ENCODE results near the gene LSS. TPM values are rescaled to one million over a fixed set of nuclear protein-coding genes. Genes with fewer than 3 reads are reported as not detected.
"Not testable (repeated sequence)": the region's sequence is repeated elsewhere in the genome, so short reads cannot be mapped to it uniquely, and the experiment has no call there.

LSS gene
- total RNA-seq, 1 experiment from 2014 or later: 45.5 TPM

- Mint-ChIP-seq H3K4me1 (ENCODE audit: insufficient read depth, unreplicated experiment) (peaks cover 20% of the 10 kb centered on the region), H3K9me3 (ENCODE audit: unreplicated experiment) (no peaks in the 10 kb centered on the region), H3K27me3 (ENCODE audit: insufficient read depth, unreplicated experiment) (no peaks in the 10 kb centered on the region), H3K36me3 (ENCODE audit: insufficient read depth, unreplicated experiment) (peaks cover 11% of the 10 kb centered on the region), H3K27ac (ENCODE audit: low read depth, unreplicated experiment) (peak overlapping the region; percentile 87), H3K4me3 (ENCODE audit: unreplicated experiment) (peak overlapping the region; percentile 89)
- ChIA-PET CTCF (no interaction called here), POLR2A (interaction anchor here (0.8 kb wide), 1 partner anchor 210 kb away, joined by 3 read pairs; no protein-coding TSS in a partner anchor)
- no TSS peak for BruUV-seq (replicated peaks)
- intact Hi-C loops (cut with micrococcal nuclease): no loop called here
- DNase-seq (ENCODE audit: unreplicated experiment): peak; percentile 76
- TF ChIP-seq CTCF (IDR thresholded peaks at IDR 0.05; ENCODE audit: unreplicated experiment): no peak
These were observed 43.7 kb downstream of the LSS start for GRCh38 chr21:46184625-46185555.

GRCh38 chr21:46183910-46184624 lies 44.5 kb downstream of the LSS start, which contains the start of gene SPATC1L:
Gene SPATC1L (minus strand): TSS chr21:46184459. CDS start chr21:46182816, 1,643 bp downstream.
- H3K27me3 Mint-ChIP-seq (ENCODE audit: insufficient read depth, unreplicated experiment): no peaks in the 10 kb centered on the region
- H3K4me1 Mint-ChIP-seq (ENCODE audit: insufficient read depth, unreplicated experiment): peaks cover 14% of the 10 kb centered on the region
- peak within 1 kb of the TSS; percentile 89 for H3K4me3 Mint-ChIP-seq (ENCODE audit: unreplicated experiment)
- H3K36me3 Mint-ChIP-seq (ENCODE audit: insufficient read depth, unreplicated experiment): peaks cover 11% of the 10 kb centered on the region
- ChIA-PET POLR2A (no interaction called here), CTCF (no interaction called here)
- peak; percentile 54 for DNase-seq (ENCODE audit: unreplicated experiment)
- no peaks in the 10 kb centered on the region for H3K9me3 Mint-ChIP-seq (ENCODE audit: unreplicated experiment)
- BruUV-seq (replicated peaks): no TSS peak
- TF ChIP-seq CTCF (IDR thresholded peaks at IDR 0.05; ENCODE audit: unreplicated experiment): no peak
- peak within 1 kb of the TSS; percentile 87 for H3K27ac Mint-ChIP-seq (ENCODE audit: low read depth, unreplicated experiment)
- intact Hi-C loops (cut with micrococcal nuclease): no loop called here

GRCh38 chr21:46183337-46183909 lies 45.2 kb downstream of the LSS start:
- POLR2A ChIA-PET; H3K36me3 Mint-ChIP-seq (ENCODE audit: insufficient read depth, unreplicated experiment); intact Hi-C loops (cut with micrococcal nuclease); BruUV-seq (replicated peaks); H3K27ac Mint-ChIP-seq (ENCODE audit: low read depth, unreplicated experiment); H3K9me3 Mint-ChIP-seq (ENCODE audit: unreplicated experiment); H3K4me1 Mint-ChIP-seq (ENCODE audit: insufficient read depth, unreplicated experiment); DNase-seq (ENCODE audit: unreplicated experiment); H3K27me3 Mint-ChIP-seq (ENCODE audit: insufficient read depth, unreplicated experiment): not testable (repeated sequence)
- H3K4me3 Mint-ChIP-seq (ENCODE audit: unreplicated experiment): peak overlapping the region; percentile 89
- CTCF ChIA-PET: interaction anchor here (0.5 to 1.4 kb wide), 2 partner anchors 15 to 41 kb away, joined by 3 to 5 read pairs; no protein-coding TSS in a partner anchor

GRCh38 chr21:46182548-46183336 lies 45.8 kb downstream of the LSS start:
- intact Hi-C loops (cut with micrococcal nuclease): no loop called here
- no peak for TF ChIP-seq CTCF (IDR thresholded peaks at IDR 0.05; ENCODE audit: unreplicated experiment)
- ChIA-PET POLR2A (no interaction called here), CTCF (interaction anchor here (0.5 to 1.4 kb wide), 2 partner anchors 15 to 40 kb away, joined by 3 to 5 read pairs; no protein-coding TSS in a partner anchor)
- Mint-ChIP-seq H3K4me1 (ENCODE audit: insufficient read depth, unreplicated experiment) (peaks cover under 1% of the 10 kb centered on the region), H3K4me3 (ENCODE audit: unreplicated experiment) (peak overlapping the region; percentile 89), H3K27ac (ENCODE audit: low read depth, unreplicated experiment) (no peak overlapping the region), H3K27me3 (ENCODE audit: insufficient read depth, unreplicated experiment) (no peaks in the 10 kb centered on the region), H3K36me3 (ENCODE audit: insufficient read depth, unreplicated experiment) (no peaks in the 10 kb centered on the region), H3K9me3 (ENCODE audit: unreplicated experiment) (peaks cover 3% of the 10 kb centered on the region)
- BruUV-seq (replicated peaks): no TSS peak
- DNase-seq (ENCODE audit: unreplicated experiment): no peak
